ENCODE data around the gene UGT3A1. TPM values are rescaled to one million over a fixed set of nuclear protein-coding genes. Genes with fewer than 3 reads are reported as not detected.

Gene UGT3A1
- total RNA-seq, 4 donors from 2014 or later, result 0.42 to 4.6 (median 2.1) TPM

- Histone ChIP-seq H3K36me3 (no peaks in the 10 kb centered on the region), H3K4me1 (peaks cover 11 to 21% of the 10 kb centered on the region in 2 donors), H3K27ac (no peak overlapping the region), H3K9me3 (no peaks in the 10 kb centered on the region), H3K4me3 (no peak overlapping the region), H3K27me3 (no peaks in the 10 kb centered on the region)
- no peak for ATAC-seq
- TF ChIP-seq POLR2A (IDR thresholded peaks at IDR 0.05) (no peak), CTCF (IDR thresholded peaks at IDR 0.05 in 4 of 5, conservative IDR thresholded peaks at IDR 0.05 in 1 of 5) (no peak)
- intact Hi-C loops (cut with DNase I; ENCODE audit: low total_unique reads) (no loop called here), in situ Hi-C loops (cut with MboI; ENCODE audit: low sequenced_read_pairs in 4 of 4) (no loop called here)
- no peak for DNase-seq
Observed at GRCh38 chr5:36017622-36018021, 26.4 kb upstream of the UGT3A1 start.

- Histone ChIP-seq H3K27me3 (no peaks in the 10 kb centered on the region), H3K27ac (peak overlapping the region in 2 of 4 donors; percentile 16 to 52), H3K4me1 (peaks cover 11 to 21% of the 10 kb centered on the region in 2 donors), H3K4me3 (no peak overlapping the region), H3K36me3 (no peaks in the 10 kb centered on the region), H3K9me3 (no peaks in the 10 kb centered on the region)
- peak; percentile 72 to 74 for DNase-seq
- in situ Hi-C loops (cut with MboI; ENCODE audit: low sequenced_read_pairs in 4 of 4) (no loop called here), intact Hi-C loops (cut with DNase I; ENCODE audit: low total_unique reads) (no loop called here)
- no peak for TF ChIP-seq POLR2A (IDR thresholded peaks at IDR 0.05)
- TF ChIP-seq CTCF (IDR thresholded peaks at IDR 0.05 in 4 of 5, conservative IDR thresholded peaks at IDR 0.05 in 1 of 5), result no peak
- peak; percentile 99 for ATAC-seq
Observed at GRCh38 chr5:36017004-36017403, 25.8 kb upstream of the UGT3A1 start.

- Histone ChIP-seq H3K4me3 (no peak overlapping the region), H3K27me3 (no peaks in the 10 kb centered on the region), H3K4me1 (peaks cover 11 to 21% of the 10 kb centered on the region in 2 donors), H3K36me3 (no peaks in the 10 kb centered on the region), H3K27ac (no peak overlapping the region), H3K9me3 (no peaks in the 10 kb centered on the region)
- DNase-seq, result no peak
- in situ Hi-C loops (cut with MboI; ENCODE audit: low sequenced_read_pairs in 4 of 4) (no loop called here), intact Hi-C loops (cut with DNase I; ENCODE audit: low total_unique reads) (no loop called here)
- no peak for TF ChIP-seq CTCF (IDR thresholded peaks at IDR 0.05 in 4 of 5, conservative IDR thresholded peaks at IDR 0.05 in 1 of 5)
- no peak for TF ChIP-seq POLR2A (IDR thresholded peaks at IDR 0.05)
- ATAC-seq, result no peak
Observed at GRCh38 chr5:36013182-36013581, 22.0 kb upstream of the UGT3A1 start.

- intact Hi-C loops (cut with DNase I; ENCODE audit: low total_unique reads) (no loop called here), in situ Hi-C loops (cut with MboI; ENCODE audit: low sequenced_read_pairs in 4 of 4) (no loop called here)
- DNase-seq, result no peak
- Histone ChIP-seq H3K4me3 (no peak overlapping the region), H3K36me3 (no peaks in the 10 kb centered on the region), H3K9me3 (no peaks in the 10 kb centered on the region), H3K27me3 (no peaks in the 10 kb centered on the region), H3K4me1 (no peaks in the 10 kb centered on the region), H3K27ac (no peak overlapping the region)
- no peak for TF ChIP-seq CTCF (IDR thresholded peaks at IDR 0.05 in 4 of 5, conservative IDR thresholded peaks at IDR 0.05 in 1 of 5)
- TF ChIP-seq POLR2A (IDR thresholded peaks at IDR 0.05), result no peak
- no peak for ATAC-seq
Observed at GRCh38 chr5:36009698-36010097, 18.5 kb upstream of the UGT3A1 start.

- Histone ChIP-seq H3K27me3 (no peaks in the 10 kb centered on the region), H3K9me3 (no peaks in the 10 kb centered on the region), H3K4me3 (no peak overlapping the region), H3K36me3 (no peaks in the 10 kb centered on the region), H3K4me1 (no peaks in the 10 kb centered on the region), H3K27ac (no peak overlapping the region)
- DNase-seq (no peak), ATAC-seq (no peak)
- in situ Hi-C loops (cut with MboI; ENCODE audit: low sequenced_read_pairs in 4 of 4) (no loop called here), intact Hi-C loops (cut with DNase I; ENCODE audit: low total_unique reads) (no loop called here)
- TF ChIP-seq POLR2A (IDR thresholded peaks at IDR 0.05), result no peak
- no peak for TF ChIP-seq CTCF (IDR thresholded peaks at IDR 0.05 in 4 of 5, conservative IDR thresholded peaks at IDR 0.05 in 1 of 5)
Observed at GRCh38 chr5:36007366-36007765, 16.2 kb upstream of the UGT3A1 start.
